ENCODE results near the gene ABHD5. TPM values are rescaled to one million over a fixed set of nuclear protein-coding genes. Genes with fewer than 3 reads are reported as not detected.

Gene ABHD5
- total RNA-seq, 4 donors from 2014 or later, result 110 to 300 (median 166) TPM

- no peak for TF ChIP-seq CTCF (IDR thresholded peaks at IDR 0.05; ENCODE audit: low read depth)
These were observed 620 bp downstream of the ABHD5 start for GRCh38 chr3:43691120-43691995.

- no peak for TF ChIP-seq CTCF (IDR thresholded peaks at IDR 0.05; ENCODE audit: low read depth)
These were observed 1.5 kb downstream of the ABHD5 start for GRCh38 chr3:43692085-43692855.

- TF ChIP-seq CTCF (IDR thresholded peaks at IDR 0.05; ENCODE audit: low read depth), result no peak
These were observed 2.2 kb downstream of the ABHD5 start for GRCh38 chr3:43692971-43693370.

GRCh38 chr3:43693594-43693993 is 2.9 kb downstream of the ABHD5 start:
- no peak for TF ChIP-seq CTCF (IDR thresholded peaks at IDR 0.05; ENCODE audit: low read depth)

- no peak for TF ChIP-seq CTCF (IDR thresholded peaks at IDR 0.05; ENCODE audit: low read depth)
These were observed 4.7 kb downstream of the ABHD5 start for GRCh38 chr3:43695443-43695842.

- TF ChIP-seq CTCF (IDR thresholded peaks at IDR 0.05; ENCODE audit: low read depth), result no peak
These were observed 5.1 kb downstream of the ABHD5 start for GRCh38 chr3:43695863-43696262.

GRCh38 chr3:43696441-43696840 is 5.7 kb downstream of the ABHD5 start:
- no peak for TF ChIP-seq CTCF (IDR thresholded peaks at IDR 0.05; ENCODE audit: low read depth)

Measured in subcutaneous adipose tissue (tissue), 4 donors.